Mesenchymal stem cell (in vitro differentiated cells and primary cell): Measurements from ENCODE around the gene CERS6.
"Not testable (repeated sequence)": the region's sequence is repeated elsewhere in the genome, so short reads cannot be mapped to it uniquely, and the experiment has no call there.

Experiments used
- DNase-seq: peaks from one replicate; pipeline ENCODE4 v3.0.0-alpha.2; 2013
- H2AFZ ChIP-seq: one replicate; pipeline ENCODE4 v1.6.1; 2013; ENCODE audit warnings: low read depth, mild to moderate bottlenecking, control low read depth, inconsistent platforms, low read length, moderate library complexity
- H2AK5ac ChIP-seq: 2 replicates; pipeline ENCODE4 v1.6.1; 2013; ENCODE audit warnings: low read length, moderate library complexity, mild to moderate bottlenecking, inconsistent platforms; ENCODE audit not compliant: severe bottlenecking
- H2BK120ac ChIP-seq: one replicate; pipeline ENCODE4 v1.6.1; 2013; ENCODE audit warnings: low read depth, mild to moderate bottlenecking, inconsistent platforms, low read length, moderate library complexity
- H2BK12ac ChIP-seq, 2 experiments: one replicate each; pipeline ENCODE4 v1.6.1; 2013; ENCODE audit warnings: inconsistent platforms in 2 of 2, low read length in 2 of 2, mild to moderate bottlenecking in 2 of 2, moderate library complexity in 2 of 2, control low read depth in 1 of 2
- H2BK15ac ChIP-seq: one replicate; pipeline ENCODE4 v1.6.1; 2013; ENCODE audit warnings: mild to moderate bottlenecking, low read depth, inconsistent platforms; ENCODE audit not compliant: poor library complexity, severe bottlenecking
- H2BK5ac ChIP-seq: 2 replicates; pipeline ENCODE4 v1.6.1; 2013; ENCODE audit warnings: low read depth, mild to moderate bottlenecking, low read length, control low read depth, inconsistent platforms; ENCODE audit not compliant: poor library complexity, severe bottlenecking
- H3K14ac ChIP-seq, 2 experiments: one replicate each; pipeline ENCODE4 v1.6.1; 2013; ENCODE audit warnings: inconsistent platforms in 2 of 2, low read length in 2 of 2, control low read depth in 1 of 2, mild to moderate bottlenecking in 1 of 2, moderate library complexity in 1 of 2
- H3K18ac ChIP-seq, 2 experiments: one replicate each; pipeline ENCODE4 v1.6.1; 2013; ENCODE audit warnings: inconsistent platforms in 2 of 2, low read length in 2 of 2, control low read depth in 1 of 2, low read depth in 1 of 2, mild to moderate bottlenecking in 1 of 2
- H3K23ac ChIP-seq, 2 experiments: one replicate each; pipeline ENCODE4 v1.6.1; 2013; ENCODE audit warnings: inconsistent platforms in 2 of 2, low read length in 2 of 2, mild to moderate bottlenecking in 2 of 2, moderate library complexity in 2 of 2, control low read depth in 1 of 2
- H3K27ac ChIP-seq: 2 replicates; pipeline ENCODE4 v1.5.1; 2013; ENCODE audit warnings: mild to moderate bottlenecking, moderate library complexity, low read length, control low read depth, inconsistent platforms; ENCODE audit not compliant: poor library complexity, severe bottlenecking
- H3K27me3 ChIP-seq, 2 experiments: 2 replicates each; pipeline versions ENCODE4 v1.6.1 to v1.7.0; 2013; ENCODE audit warnings: low read length in 2 of 2, mild to moderate bottlenecking in 2 of 2, moderate library complexity in 2 of 2, control low read depth in 1 of 2, inconsistent platforms in 1 of 2; ENCODE audit not compliant: control insufficient read depth in 1 of 2, insufficient read depth in 1 of 2
- H3K36me3 ChIP-seq, 2 experiments: 2 replicates each; pipeline versions ENCODE4 v1.6.1 to v1.7.0; 2013; ENCODE audit warnings: low read length in 2 of 2, control low read depth in 1 of 2, inconsistent platforms in 1 of 2, low read depth in 1 of 2, mild to moderate bottlenecking in 1 of 2; ENCODE audit not compliant: insufficient read depth in 2 of 2, control insufficient read depth in 1 of 2
- H3K4ac ChIP-seq, 2 experiments: one replicate each; pipeline ENCODE4 v1.6.1; 2013; ENCODE audit warnings: inconsistent platforms in 2 of 2, low read length in 2 of 2, mild to moderate bottlenecking in 2 of 2, moderate library complexity in 2 of 2, control low read depth in 1 of 2, low read depth in 1 of 2
- H3K4me1 ChIP-seq: 2 replicates; pipeline ENCODE4 v1.6.1; 2013; ENCODE audit warnings: low read depth, low read length, control low read depth; ENCODE audit not compliant: control insufficient read depth, insufficient read depth
- H3K4me2 ChIP-seq: 2 replicates; pipeline ENCODE4 v1.6.1; 2013; ENCODE audit warnings: low read length, mild to moderate bottlenecking, inconsistent platforms; ENCODE audit not compliant: poor library complexity, severe bottlenecking
- H3K4me3 ChIP-seq, 2 experiments: 2 replicates each; pipeline versions ENCODE4 v1.5.1 to v1.7.0; 2013; ENCODE audit warnings: low read length in 2 of 2, mild to moderate bottlenecking in 2 of 2, control low read depth in 1 of 2, low read depth in 1 of 2; ENCODE audit not compliant: insufficient read depth in 1 of 2
- H3K79me1 ChIP-seq: replicated peaks from 2 replicates; pipeline ENCODE4 v1.6.1; 2013; ENCODE audit warnings: mild to moderate bottlenecking, control low read depth, low read length, inconsistent platforms; ENCODE audit not compliant: poor library complexity, severe bottlenecking
- H3K9ac ChIP-seq: 2 replicates; pipeline ENCODE4 v1.7.0; 2013; ENCODE audit warnings: mild to moderate bottlenecking, low read length, moderate library complexity
- H3K9me3 ChIP-seq: 2 replicates; pipeline ENCODE4 v1.7.0; 2013; ENCODE audit warnings: mild to moderate bottlenecking, low read length; ENCODE audit not compliant: control insufficient read depth
- H4K8ac ChIP-seq: one replicate; pipeline ENCODE4 v1.6.1; 2013; ENCODE audit warnings: inconsistent platforms, mild to moderate bottlenecking, low read length, moderate library complexity
- H4K91ac ChIP-seq: one replicate; pipeline ENCODE4 v1.6.1; 2013; ENCODE audit warnings: mild to moderate bottlenecking, low read length, inconsistent platforms
- WGBS: methylation state at CpG from one replicate; pipeline ENCODE4 v1.1.7; 2013; ENCODE audit warnings: mixed read lengths; 5-methylcytosine and 5-hydroxymethylcytosine counted together

The CERS6 gene

DNA sequence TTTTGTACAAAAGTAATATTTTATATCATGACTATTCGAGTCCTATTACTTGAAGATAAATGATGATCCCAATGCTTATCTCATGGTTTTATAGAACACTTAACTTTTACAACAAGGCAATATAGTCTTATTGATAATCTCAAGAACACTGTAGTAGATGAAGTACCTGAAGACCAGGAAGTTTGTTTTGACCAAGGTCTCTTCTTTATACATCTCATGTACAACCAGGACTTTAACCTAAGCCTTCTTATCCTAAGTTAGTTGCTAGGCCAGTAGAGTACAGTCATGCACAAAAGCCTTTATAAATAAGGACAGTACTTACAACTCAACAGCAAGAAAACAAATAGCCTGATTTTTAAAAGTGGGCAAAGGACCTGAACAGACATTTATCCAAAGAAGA lies 198.6 kb downstream of the CERS6 start:
- Histone ChIP-seq H3K4ac (no peak overlapping the region), H3K36me3 (no peaks in the 10 kb centered on the region), H3K27ac (no peak overlapping the region), H4K91ac (no peak overlapping the region), H3K4me1 (no peaks in the 10 kb centered on the region), H2AK5ac (no peak overlapping the region), H4K8ac (no peak overlapping the region), H2BK12ac (no peak overlapping the region), H3K23ac (no peak overlapping the region), H3K4me3 (no peak overlapping the region), H3K79me1 (peaks cover 4% of the 10 kb centered on the region), H2AFZ (no peak overlapping the region), H3K4me2 (no peak overlapping the region), H3K27me3 (no peaks in the 10 kb centered on the region), H3K18ac (no peak overlapping the region), H2BK5ac (no peak overlapping the region), H3K9me3 (no peaks in the 10 kb centered on the region), H3K14ac (no peak overlapping the region), H3K9ac (no peak overlapping the region), H2BK15ac (no peak overlapping the region), H2BK120ac (no peak overlapping the region)
- no peak for DNase-seq
- no CpG with 5 or more reads among the region's 1 CpG for WGBS

DNA sequence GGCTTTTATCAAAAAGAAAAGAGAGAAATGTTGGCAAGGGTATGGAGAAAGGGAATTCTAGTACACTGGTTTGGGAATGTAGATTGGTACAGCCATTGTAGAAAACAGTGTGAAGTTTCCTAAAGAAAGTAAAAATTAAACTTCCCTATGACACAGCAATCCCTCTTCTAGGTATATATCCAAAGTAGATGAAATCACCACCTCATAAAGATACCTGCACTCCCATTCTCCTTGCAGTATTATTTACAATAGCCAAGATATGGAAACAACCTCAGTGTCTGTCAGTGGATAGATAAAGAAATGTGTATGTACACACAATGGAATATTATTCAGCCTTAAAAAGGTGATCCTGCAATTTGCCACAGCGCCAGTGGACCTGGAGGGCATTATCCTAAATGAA lies 199.1 kb downstream of the CERS6 start:
- Histone ChIP-seq H3K4me2 (no peak overlapping the region), H3K23ac (no peak overlapping the region), H3K18ac (no peak overlapping the region), H4K91ac (no peak overlapping the region), H2BK15ac (no peak overlapping the region), H3K14ac (no peak overlapping the region), H3K36me3 (no peaks in the 10 kb centered on the region), H3K27me3 (no peaks in the 10 kb centered on the region), H3K4me1 (no peaks in the 10 kb centered on the region), H2AK5ac (no peak overlapping the region), H2BK12ac (no peak overlapping the region), H3K9me3 (no peaks in the 10 kb centered on the region), H3K79me1 (peaks cover 4% of the 10 kb centered on the region), H4K8ac (no peak overlapping the region), H3K4me3 (no peak overlapping the region), H2BK5ac (no peak overlapping the region), H3K4ac (no peak overlapping the region), H2AFZ (no peak overlapping the region), H2BK120ac (no peak overlapping the region), H3K27ac (no peak overlapping the region), H3K9ac (no peak overlapping the region)
- no peak for DNase-seq
- WGBS = no CpG with 5 or more reads among the region's 1 CpG

DNA sequence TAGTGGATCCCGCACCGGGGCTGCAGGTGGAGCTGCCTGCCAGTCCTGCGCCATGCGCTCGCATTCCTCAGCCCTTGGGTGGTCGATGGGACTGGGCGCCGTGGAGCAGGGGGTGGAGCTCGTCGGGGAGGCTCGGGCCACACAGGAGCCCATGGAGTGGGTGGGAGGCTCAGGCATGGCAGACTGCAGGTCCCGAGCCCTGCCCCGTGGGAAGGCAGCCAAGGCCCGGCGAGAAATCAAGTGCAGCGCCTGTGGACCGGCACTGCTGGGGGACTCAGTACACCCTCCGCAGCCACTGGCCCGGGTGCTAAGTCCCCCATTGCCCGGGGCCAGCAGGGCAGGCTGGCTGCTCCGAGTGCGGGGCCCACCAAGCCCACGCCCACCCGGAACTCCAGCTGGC lies 201.3 kb downstream of the CERS6 start:
- WGBS = 95% methylated on average over 20 of the region's 24 CpGs
- not testable (repeated sequence) for H3K18ac ChIP-seq, H3K4me2 ChIP-seq, H4K8ac ChIP-seq, H3K9me3 ChIP-seq, H3K79me1 ChIP-seq, H3K27ac ChIP-seq, H2BK15ac ChIP-seq, H2BK5ac ChIP-seq, H3K27me3 ChIP-seq, H3K4ac ChIP-seq, H2AFZ ChIP-seq, H3K4me3 ChIP-seq, H3K23ac ChIP-seq, H2BK12ac ChIP-seq, H2AK5ac ChIP-seq, H3K9ac ChIP-seq, H3K36me3 ChIP-seq, H3K14ac ChIP-seq, H3K4me1 ChIP-seq, H2BK120ac ChIP-seq, H4K91ac ChIP-seq, DNase-seq

DNA sequence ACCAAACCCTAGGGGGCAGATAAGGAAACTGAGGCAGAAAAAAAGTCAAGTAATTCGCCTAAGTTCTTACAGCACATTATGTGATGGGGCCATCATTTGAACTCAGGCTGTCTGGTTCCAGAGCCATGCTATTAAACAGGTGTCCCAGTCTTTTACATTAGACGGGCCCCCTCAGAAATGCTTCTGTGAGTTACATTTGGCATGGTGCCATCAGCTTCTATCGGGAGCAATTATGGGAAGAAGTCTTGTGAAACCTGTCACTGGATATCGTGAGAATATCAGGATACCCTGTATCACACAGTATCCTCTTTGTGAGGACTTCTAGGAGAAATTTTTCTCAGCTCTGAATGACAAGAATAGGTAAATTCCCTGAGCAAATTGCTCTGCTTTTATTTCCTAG lies 202.6 kb downstream of the CERS6 start:
- H2AFZ ChIP-seq = no peak overlapping the region
- H3K9me3 ChIP-seq = no peaks in the 10 kb centered on the region
- no peak overlapping the region for H3K4me2 ChIP-seq
- no peak overlapping the region for H3K14ac ChIP-seq
- no peak overlapping the region for H2BK12ac ChIP-seq
- no peak overlapping the region for H3K27ac ChIP-seq
- no peak overlapping the region for H3K18ac ChIP-seq
- H3K9ac ChIP-seq = no peak overlapping the region
- H4K8ac ChIP-seq = no peak overlapping the region
- peaks cover 6% of the 10 kb centered on the region for H3K4me1 ChIP-seq
- H3K23ac ChIP-seq = no peak overlapping the region
- no peak overlapping the region for H2BK120ac ChIP-seq
- 92% methylated on average over 3 of the region's 4 CpGs for WGBS
- H2BK15ac ChIP-seq = no peak overlapping the region
- H3K36me3 ChIP-seq = no peaks in the 10 kb centered on the region
- H3K4me3 ChIP-seq = no peak overlapping the region
- peaks cover 4% of the 10 kb centered on the region for H3K79me1 ChIP-seq
- no peak overlapping the region for H3K4ac ChIP-seq
- H4K91ac ChIP-seq = no peak overlapping the region
- DNase-seq = no peak
- no peaks in the 10 kb centered on the region for H3K27me3 ChIP-seq
- H2AK5ac ChIP-seq = no peak overlapping the region
- H2BK5ac ChIP-seq = no peak overlapping the region
